ENCODE measurements around the gene PGF.

DNA sequence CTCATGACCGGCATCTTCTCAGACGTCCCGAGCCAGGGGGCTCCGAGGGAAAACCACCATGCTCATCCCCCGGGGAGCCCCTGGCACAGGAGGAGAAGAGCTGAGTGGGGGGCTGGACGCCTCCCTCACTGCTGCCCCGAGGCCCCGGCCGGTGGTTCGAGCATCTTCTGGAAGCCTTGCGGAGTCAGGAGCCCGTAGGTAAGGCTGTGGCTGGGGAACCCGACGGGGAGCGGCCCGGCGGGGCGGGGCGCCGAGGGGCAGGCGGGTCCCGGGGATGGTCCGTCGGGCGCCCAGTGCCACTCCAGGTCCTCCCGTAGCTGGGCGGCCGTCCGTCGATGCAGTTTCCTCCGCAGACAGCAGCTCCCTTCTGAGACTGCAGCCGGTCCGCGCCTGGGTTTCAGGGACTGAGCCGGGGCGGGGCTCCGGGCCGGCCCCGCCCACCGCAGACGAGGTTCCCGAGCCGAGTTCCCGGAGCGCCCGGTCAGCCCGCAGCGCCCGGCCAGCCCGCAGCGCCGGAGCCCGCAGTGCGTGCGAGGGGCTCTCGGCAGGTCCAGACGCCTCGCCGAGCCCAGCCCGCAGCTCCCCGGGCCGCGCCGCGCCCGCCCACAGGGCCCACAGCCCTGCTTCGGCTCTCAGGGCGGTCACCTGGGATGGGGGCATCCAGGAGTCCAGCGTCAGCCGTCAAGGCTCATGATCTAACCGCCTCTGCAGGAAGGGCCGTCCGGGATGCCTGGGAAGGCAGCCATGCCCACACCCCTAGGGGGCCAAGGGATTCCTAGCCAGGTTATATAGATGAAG is at the start of gene PGF:
- no peak for TF ChIP-seq CTCF (IDR thresholded peaks at IDR 0.05)
- TF ChIP-seq POLR2A (IDR thresholded peaks at IDR 0.05), result no peak
- TF ChIP-seq EP300 (IDR thresholded peaks at IDR 0.05), result no peak
